Right forelimb (tissue), 1 donor: ENCODE measurements around the gene ENOX1.

Experiments
- DNase-seq: peaks from one replicate; pipeline ENCODE4 v3.0.0-alpha.2; 2018

Gene ENOX1

GRCh38 chr13:43301346-43301969, 485.3 kb downstream of the ENOX1 start:
- DNase-seq: no peak

GRCh38 chr13:43300865-43301264, 485.9 kb downstream of the ENOX1 start:
- DNase-seq: no peak

- DNase-seq: no peak
These were observed 487.4 kb downstream of the ENOX1 start for GRCh38 chr13:43299374-43299773.

- no peak for DNase-seq
These were observed 488.0 kb downstream of the ENOX1 start for GRCh38 chr13:43298816-43299215.

- DNase-seq: no peak
These were observed 488.6 kb downstream of the ENOX1 start for GRCh38 chr13:43297967-43298678.

- DNase-seq: peak; percentile 62
These were observed 490.8 kb downstream of the ENOX1 start for GRCh38 chr13:43295825-43296564.

- DNase-seq: no peak
These were observed 491.5 kb downstream of the ENOX1 start for GRCh38 chr13:43295321-43295720.

GRCh38 chr13:43294412-43294811, 492.4 kb downstream of the ENOX1 start:
- DNase-seq: no peak

- no peak for DNase-seq
These were observed 492.8 kb downstream of the ENOX1 start for GRCh38 chr13:43293986-43294385.

GRCh38 chr13:43293561-43293960, 493.2 kb downstream of the ENOX1 start:
- DNase-seq: no peak

GRCh38 chr13:43293008-43293407, 493.8 kb downstream of the ENOX1 start:
- DNase-seq: no peak

- no peak for DNase-seq
These were observed 495.3 kb downstream of the ENOX1 start for GRCh38 chr13:43291287-43292060.

- DNase-seq: no peak
These were observed 497.1 kb downstream of the ENOX1 start for GRCh38 chr13:43289470-43290255.

GRCh38 chr13:43286751-43287150, 500.0 kb downstream of the ENOX1 start:
- no peak for DNase-seq

- peak; percentile 69 for DNase-seq
These were observed 500.7 kb downstream of the ENOX1 start for GRCh38 chr13:43285933-43286597.

GRCh38 chr13:43284162-43284561, 502.6 kb downstream of the ENOX1 start:
- DNase-seq: no peak

- no peak for DNase-seq
These were observed 507.1 kb downstream of the ENOX1 start for GRCh38 chr13:43279696-43280095.

- DNase-seq: no peak
These were observed 508.6 kb downstream of the ENOX1 start for GRCh38 chr13:43278127-43278526.

GRCh38 chr13:43277142-43277541, 509.6 kb downstream of the ENOX1 start:
- no peak for DNase-seq

- no peak for DNase-seq
These were observed 511.9 kb downstream of the ENOX1 start for GRCh38 chr13:43274881-43275280.

- no peak for DNase-seq
These were observed 513.4 kb downstream of the ENOX1 start for GRCh38 chr13:43273362-43273761.

GRCh38 chr13:43272851-43273250, 513.9 kb downstream of the ENOX1 start:
- no peak for DNase-seq
